PFSK-1 (cell line): Measurements from ENCODE around the gene ZNF407.

Experiments
- REST ChIP-seq, 2 experiments: IDR thresholded peaks; 2 replicates each; pipeline versions ENCODE4 v1.6.1 to v1.8.0; 2011 to 2012; ENCODE audit warnings: low read depth in 2 of 2, low read length in 2 of 2, control low read depth in 1 of 2, inconsistent platforms in 1 of 2, mild to moderate bottlenecking in 1 of 2, moderate library complexity in 1 of 2; ENCODE audit not compliant: insufficient read depth in 1 of 2
- TAF1 ChIP-seq: IDR thresholded peaks from 2 replicates; pipeline ENCODE4 v1.6.1; 2012; ENCODE audit warnings: low read length, control low read depth, borderline replicate concordance; ENCODE audit not compliant: insufficient read depth

- TF ChIP-seq REST (IDR thresholded peaks at IDR 0.05; ENCODE audit: insufficient read depth in 1 of 2, low read depth in 2 of 2, low read length in 2 of 2) = no peak
- TF ChIP-seq TAF1 = no peak
These were observed 319.2 kb downstream of the ZNF407 start for GRCh38 chr18:74916773-74917393.
